Measurements from ENCODE around the gene SLC6A8. TPM values are rescaled to one million over a fixed set of nuclear protein-coding genes. Genes with fewer than 3 reads are reported as not detected.
"Not testable (repeated sequence)": the region's sequence is repeated elsewhere in the genome, so short reads cannot be mapped to it uniquely, and the experiment has no call there.

Gene SLC6A8
- total RNA-seq, 1 experiment from 2014 or later = 42.0 TPM

DNA sequence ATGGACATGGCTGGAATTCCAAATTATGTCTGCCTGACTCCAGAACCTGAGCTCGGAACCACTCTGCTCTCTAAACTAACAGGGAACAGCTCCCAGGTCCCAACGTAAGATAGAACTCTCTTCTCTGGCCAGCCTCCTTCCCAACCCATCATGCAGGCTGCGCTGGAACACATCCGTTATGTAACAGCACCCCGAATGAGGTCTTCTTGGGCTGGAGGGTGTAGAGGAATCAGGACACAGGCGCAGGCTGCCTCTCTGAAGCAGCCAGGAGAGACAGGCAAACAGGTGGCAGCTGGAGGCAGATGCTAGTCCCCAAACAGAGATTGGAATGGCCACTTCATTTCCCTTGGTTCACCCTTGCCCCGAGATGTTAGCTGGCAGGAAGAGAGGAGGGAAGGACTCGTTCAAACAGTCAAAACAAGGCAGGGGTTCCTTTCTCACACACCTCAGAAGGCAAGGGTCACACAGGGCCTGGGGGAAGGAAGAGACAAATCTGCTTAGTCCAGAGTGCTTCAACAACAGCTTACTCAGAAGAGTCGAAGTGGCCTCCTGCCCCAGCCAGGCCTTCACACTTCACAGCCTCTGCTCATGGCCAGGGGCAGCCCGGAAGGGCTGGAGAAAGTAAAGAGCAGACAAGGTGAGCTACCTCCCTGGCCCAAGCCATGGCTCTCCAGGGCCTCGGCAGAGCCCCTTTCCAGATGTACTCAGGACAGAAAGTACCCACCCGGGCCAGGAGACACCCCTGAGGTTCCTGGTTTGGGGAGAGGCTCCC is 17.1 kb downstream of the SLC6A8 start:
- not testable (repeated sequence) for DNase-seq (ENCODE audit: extremely low read depth, low read depth)

DNA sequence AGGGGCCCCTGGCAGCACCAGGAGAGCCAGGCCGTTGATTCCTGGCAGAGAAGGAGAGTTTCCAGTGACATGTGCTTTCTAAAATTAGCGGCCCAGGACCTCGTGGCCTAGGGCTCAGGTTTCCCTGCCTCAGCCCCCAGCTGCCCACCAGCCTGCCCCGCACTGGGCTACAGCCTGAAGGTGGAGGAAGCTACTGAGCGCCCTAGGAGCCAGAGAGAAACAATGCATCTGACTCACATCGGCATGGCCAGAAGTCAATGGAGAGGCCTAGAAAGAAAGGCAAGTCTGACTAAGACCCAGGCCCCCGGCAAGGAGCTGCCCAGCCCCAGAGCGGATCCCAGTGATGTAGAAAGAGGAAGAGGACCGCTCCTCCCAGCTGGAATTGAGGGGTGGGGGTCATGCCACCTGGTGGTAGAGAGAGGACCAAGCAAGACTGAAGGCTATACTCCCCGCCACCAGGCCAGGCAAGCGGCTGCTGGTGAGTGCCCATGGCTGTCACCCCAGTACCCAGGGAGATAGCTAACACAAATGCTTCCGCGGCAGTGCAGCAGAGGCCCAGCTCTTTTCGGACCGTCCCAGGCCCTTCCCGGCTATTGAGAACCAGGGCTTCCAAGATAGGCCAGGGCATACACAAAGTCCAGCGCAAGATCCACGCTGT is 17.8 kb downstream of the SLC6A8 start:
- DNase-seq (ENCODE audit: extremely low read depth, low read depth) = not testable (repeated sequence)

DNA sequence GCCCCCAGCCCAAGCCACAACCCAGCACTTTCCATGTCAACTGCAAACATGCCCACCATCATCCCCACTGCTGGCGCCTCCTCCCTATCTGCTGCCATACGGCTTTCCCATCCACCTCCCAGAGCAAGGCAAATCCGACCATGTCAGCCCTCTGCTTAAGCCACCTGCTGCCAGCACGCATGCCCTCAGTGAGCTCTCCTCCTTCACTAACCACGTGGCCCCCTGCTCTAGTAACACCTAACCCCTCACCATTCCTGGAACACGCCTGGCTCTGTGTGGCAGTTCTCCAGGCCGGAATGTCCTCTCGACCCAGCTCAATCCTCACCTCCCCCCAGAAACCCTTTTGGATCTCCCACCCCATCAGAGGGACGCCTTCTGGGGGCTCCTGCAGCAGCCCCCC is 19.1 kb downstream of the SLC6A8 start:
- DNase-seq (ENCODE audit: extremely low read depth, low read depth) = no peak

DNA sequence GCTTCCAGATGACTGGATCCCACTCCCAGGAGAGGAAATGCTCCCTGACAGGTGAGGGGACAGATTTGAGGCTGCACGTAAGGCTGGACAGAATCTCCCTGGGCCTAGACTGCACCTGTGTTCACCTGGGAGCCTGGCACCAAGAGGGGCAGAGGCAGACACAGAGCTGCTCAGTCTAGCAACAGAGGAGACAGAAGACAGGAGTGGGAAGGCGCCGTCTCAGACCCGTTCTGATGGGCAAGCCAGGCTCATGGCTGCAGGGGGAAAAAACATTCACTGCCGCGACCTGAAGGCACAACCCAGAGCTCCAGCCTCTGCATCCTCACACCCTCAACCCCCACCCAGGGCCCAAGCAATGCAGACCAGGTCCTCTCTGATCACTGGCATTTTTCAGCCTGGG is 19.7 kb downstream of the SLC6A8 start:
- DNase-seq (ENCODE audit: extremely low read depth, low read depth) = no peak

DNA sequence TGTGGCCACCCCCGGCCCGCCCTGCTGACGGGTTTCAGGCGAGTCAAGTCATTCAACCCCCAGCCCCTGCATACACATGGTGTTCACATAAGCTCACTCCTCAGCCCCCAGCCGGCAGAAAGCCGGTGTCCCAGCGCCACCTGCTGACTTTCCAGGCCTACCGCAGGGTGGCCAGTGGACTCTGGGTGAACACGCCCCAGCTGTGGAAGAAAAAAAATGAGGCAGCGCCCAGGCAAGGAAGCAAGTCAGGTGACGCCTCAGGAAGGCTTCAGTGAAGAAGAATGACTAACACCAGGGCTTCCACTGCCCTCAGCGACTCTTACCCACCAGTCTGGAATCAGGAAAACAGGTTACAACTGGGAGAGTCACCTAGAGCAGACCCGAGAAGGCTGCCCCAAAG is 20.7 kb downstream of the SLC6A8 start:
- DNase-seq (ENCODE audit: extremely low read depth, low read depth) = peak; percentile 70

DNA sequence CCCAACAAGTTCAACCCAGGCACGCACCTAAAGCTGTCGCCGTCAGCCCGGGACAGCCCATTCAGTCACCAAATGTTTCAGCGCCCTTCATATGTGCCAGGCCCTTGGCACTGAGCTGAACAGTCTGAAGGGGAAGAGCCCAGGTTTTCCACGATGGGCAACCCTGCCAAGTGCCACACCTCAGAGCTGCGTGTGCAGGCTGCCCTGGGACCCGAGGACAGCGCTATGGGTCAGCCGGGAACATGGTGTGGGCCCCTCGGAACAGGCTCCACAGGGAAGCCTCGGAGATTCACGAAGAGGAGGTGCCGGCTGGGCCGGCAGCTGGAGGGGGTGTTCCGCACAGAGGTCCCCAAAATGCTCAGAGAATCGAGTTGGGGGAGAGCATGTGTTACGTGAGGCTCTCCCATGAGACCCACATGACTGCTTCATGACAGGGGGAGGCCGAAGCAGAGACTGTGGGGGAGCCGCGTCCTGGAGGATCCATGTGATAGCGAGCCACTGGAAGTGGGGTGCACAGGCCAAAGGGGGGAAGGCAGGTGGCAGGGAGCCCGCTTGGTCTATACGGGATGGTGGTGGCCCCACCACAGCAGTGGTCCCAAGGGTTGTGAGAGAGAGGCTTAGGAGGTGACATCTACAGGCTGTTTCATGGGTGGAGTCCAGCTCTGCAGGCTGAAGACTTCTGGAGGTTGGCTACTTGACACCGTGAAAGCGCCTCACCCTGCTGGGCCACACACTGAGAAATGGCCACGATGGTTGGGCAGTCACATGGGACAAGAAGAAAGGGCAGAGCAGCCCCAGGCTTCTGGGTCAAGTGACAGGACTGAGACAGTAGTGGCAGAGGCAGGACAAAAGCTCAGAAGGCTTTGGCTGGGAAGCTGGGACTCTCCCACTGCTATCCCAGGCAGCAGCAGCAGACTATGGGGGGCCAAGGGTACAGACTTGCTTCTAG is 22.3 kb downstream of the SLC6A8 start:
- no peak for DNase-seq (ENCODE audit: extremely low read depth, low read depth)

DNA sequence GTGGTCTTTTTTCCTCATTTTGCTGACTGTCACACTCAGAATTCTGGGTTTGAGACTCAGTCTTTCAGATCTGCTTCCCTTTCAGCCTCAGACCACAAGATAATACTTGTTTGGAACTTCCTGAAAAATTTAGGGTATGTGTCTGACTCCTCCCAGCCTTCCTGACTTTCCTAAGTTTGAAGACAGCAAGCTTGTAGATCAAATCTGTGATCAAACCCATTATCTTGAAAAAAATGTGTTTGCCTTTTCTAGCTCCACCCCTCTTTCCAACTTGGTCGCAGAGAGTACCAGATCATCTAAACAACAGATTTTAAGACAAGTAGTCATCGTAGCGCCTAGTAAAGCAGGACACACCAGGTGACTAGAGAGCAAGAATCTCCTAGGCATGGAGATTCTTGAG is 26.5 kb downstream of the SLC6A8 start:
- DNase-seq (ENCODE audit: extremely low read depth, low read depth) = no peak

DNA sequence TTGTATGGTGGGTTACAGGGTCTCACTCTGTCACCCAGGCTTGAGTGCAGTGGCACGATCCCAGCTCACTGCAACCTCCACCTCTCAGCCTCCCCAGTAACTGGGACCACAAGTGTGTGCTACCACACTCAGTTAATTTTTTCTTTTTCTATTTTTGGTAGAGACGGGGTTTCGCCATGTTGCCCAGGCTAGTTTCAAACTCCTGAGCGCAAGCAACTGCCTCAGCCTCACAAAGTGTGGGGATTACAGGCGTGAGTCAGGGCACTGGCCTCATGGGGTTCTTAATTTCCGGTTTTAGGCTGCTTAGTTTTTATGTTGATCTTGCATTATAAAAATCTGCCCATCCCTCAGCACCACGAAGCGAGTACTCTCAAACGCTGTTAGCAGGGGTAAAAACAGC is 29.7 kb downstream of the SLC6A8 start:
- no peak for DNase-seq (ENCODE audit: extremely low read depth, low read depth)

DNA sequence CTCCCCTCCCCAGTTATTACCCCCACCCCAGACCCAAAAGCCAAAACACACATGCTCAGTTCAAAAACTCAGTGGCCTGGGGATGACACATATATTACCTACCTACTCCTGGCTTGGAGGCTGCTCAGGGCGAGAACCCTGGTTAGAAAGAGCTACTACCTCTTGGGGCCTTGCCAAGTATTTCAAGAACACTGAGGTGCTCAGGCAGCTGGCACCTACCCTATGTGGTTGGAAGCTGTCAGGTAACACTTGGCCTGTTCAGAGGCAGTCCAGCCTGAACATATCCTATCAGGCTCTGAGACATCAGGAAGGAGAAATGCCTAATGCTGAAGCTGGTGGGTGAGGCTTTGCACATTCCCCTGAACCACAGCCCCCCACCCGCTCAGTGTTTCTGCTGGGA is 31.5 kb downstream of the SLC6A8 start:
- DNase-seq (ENCODE audit: extremely low read depth, low read depth) = no peak

DNA sequence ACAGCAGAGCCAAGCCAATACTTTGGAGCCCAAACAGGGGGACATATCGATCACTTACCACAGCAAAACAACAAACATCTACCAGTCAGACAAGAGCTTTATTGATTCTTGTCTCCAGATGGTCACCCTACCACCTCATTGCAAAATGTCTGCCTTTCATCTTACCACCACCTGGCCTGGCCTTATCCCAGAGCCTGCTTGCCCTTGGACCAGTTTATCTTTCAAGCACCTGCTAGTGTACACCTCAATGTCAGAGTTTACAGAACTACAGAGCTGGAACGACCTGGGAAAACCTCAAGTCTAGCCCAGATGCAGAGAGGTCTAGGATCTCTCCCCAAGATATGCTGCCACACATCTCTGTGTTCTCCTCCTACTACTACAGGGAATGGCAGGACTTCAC is 32.0 kb downstream of the SLC6A8 start:
- no peak for DNase-seq (ENCODE audit: extremely low read depth, low read depth)

DNA sequence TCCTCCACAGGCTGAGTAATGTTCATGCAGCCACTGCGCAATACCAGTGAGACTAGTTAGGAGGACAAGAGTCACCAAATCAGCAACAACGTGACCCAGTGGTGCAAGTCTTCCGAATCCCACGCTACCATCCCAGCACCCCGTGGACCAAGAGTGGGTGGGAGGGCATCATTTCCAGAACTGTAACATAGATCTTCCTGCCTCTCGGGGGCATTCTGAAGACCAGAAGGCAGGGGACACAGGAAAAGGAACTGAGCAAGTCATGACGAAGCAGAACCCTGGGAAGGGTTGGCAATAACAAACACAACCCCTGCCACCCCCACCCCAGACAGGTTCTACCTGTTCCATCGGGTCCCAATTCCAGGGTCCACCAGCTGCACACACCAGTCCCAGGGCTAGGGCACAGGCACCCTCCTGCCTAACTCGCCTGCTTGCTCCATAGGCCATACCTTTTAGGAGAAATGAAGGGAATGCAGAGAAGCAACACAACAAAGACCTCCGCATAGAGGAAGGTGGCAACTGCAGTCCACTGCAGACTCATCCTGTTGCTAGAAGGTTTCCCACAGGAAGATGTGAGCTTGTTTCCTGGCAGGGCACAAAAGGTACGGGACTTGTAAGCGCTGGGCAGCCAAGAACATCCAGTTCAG is 35.1 kb downstream of the SLC6A8 start:
- no peak for DNase-seq (ENCODE audit: extremely low read depth, low read depth)

DNA sequence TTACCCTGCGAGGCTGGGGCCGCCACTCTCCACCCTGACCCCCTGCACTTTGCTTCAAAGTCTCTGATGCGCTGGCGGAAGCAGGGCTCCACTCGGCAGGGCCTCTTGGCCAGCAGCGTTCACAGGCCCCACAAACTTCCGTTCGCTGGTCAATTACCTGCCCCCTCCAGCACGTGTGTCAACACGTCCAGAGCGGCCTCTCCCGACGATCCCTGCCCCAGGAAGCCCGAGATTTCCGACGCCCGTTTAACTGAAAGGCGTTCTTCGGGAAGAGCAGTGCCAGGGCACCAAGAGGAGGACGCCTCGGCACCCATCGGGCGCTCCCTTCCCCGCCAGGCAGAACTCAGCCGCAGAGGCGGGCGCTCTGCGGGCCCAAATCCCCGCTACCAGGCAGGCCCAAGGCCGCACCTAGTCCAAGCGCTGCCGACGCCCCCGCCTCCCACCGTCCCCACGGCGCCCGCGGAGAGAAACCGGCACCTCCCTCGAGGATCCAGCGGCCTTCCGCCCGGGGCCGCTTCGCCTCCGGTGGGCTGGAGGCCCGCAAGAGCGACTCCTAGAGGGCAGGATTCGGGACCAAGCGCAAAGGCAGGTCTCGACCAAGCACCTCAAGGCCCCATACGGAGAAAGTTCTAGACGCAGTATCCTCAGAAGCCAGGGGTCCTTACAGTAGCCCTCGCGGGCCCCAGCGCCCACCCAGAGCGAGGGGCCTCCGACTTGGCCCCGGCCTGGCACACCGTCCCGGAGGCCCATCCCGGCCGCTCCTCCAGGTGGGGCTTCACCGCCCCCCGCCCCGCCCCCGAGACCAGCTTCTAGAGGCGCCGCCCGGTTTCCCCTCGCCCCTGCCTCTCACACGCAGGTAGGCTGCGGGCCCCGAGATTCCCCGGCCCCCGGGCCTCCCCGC is 35.9 kb downstream of the SLC6A8 start:
- DNase-seq (ENCODE audit: extremely low read depth, low read depth) = no peak

DNA sequence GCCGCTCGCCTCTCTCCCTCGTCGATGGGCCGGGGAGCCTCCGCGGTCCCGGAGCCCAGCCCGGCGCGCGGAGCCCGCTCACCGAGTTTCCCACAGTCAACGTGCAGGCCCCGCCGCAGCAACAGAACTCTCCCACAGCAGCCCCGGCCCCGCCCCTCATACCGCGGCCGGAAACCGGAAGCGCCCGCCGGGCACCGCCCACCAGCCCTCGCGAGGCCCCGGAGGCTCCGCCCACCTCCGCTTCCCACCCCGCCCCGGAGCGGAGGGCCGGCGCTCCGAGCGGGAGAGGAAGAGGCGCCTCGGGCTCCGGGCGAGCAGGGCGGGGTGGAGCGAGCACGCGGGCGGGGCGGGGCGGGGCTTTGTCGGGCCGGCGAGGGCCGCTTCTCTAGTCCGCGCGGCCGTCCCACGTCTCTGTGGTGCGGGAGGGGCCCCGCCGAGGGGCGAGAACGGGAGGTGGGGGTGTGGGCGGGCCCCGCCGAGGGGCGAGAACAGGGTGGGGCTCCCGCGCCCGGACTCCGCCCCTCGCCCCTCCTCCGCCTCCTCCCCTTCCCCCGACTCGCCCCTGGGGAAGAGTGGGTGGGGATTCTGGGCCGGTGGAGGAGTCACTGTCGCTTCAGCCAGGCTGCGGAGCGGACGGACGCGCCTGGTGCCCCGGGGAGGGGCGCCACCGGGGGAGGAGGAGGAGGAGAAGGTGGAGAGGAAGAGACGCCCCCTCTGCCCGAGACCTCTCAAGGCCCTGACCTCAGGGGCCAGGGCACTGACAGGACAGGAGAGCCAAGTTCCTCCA is 36.7 kb downstream of the SLC6A8 start, which contains the start of the genes ABCD1 and BCAP31:
TSS of gene ABCD1 (plus strand) at position 605 of the 787 bp plus-strand sequence. CDS start 411 bp downstream, outside the sequence.
TSS of gene BCAP31 (minus strand) at position 136 of the 787 bp plus-strand sequence. CDS start 1,143 bp downstream, outside the sequence.
- DNase-seq (ENCODE audit: extremely low read depth, low read depth) = peak; percentile 90

DNA sequence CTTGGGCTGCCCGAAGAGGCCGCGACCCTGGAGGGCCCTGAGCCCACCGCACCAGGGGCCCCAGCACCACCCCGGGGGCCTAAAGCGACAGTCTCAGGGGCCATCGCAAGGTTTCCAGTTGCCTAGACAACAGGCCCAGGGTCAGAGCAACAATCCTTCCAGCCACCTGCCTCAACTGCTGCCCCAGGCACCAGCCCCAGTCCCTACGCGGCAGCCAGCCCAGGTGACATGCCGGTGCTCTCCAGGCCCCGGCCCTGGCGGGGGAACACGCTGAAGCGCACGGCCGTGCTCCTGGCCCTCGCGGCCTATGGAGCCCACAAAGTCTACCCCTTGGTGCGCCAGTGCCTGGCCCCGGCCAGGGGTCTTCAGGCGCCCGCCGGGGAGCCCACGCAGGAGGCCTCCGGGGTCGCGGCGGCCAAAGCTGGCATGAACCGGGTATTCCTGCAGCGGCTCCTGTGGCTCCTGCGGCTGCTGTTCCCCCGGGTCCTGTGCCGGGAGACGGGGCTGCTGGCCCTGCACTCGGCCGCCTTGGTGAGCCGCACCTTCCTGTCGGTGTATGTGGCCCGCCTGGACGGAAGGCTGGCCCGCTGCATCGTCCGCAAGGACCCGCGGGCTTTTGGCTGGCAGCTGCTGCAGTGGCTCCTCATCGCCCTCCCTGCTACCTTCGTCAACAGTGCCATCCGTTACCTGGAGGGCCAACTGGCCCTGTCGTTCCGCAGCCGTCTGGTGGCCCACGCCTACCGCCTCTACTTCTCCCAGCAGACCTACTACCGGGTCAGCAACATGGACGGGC is 37.5 kb downstream of the SLC6A8 start:
- no peak for DNase-seq (ENCODE audit: extremely low read depth, low read depth)

DNA sequence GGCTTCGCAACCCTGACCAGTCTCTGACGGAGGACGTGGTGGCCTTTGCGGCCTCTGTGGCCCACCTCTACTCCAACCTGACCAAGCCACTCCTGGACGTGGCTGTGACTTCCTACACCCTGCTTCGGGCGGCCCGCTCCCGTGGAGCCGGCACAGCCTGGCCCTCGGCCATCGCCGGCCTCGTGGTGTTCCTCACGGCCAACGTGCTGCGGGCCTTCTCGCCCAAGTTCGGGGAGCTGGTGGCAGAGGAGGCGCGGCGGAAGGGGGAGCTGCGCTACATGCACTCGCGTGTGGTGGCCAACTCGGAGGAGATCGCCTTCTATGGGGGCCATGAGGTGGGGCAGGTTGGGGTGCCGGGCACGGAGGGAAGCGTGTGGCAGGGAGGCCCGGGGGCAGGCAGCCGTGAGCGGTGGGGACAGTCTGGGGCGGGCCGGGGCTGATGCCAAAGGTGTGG is 38.1 kb downstream of the SLC6A8 start:
- DNase-seq (ENCODE audit: extremely low read depth, low read depth) = no peak

DNA sequence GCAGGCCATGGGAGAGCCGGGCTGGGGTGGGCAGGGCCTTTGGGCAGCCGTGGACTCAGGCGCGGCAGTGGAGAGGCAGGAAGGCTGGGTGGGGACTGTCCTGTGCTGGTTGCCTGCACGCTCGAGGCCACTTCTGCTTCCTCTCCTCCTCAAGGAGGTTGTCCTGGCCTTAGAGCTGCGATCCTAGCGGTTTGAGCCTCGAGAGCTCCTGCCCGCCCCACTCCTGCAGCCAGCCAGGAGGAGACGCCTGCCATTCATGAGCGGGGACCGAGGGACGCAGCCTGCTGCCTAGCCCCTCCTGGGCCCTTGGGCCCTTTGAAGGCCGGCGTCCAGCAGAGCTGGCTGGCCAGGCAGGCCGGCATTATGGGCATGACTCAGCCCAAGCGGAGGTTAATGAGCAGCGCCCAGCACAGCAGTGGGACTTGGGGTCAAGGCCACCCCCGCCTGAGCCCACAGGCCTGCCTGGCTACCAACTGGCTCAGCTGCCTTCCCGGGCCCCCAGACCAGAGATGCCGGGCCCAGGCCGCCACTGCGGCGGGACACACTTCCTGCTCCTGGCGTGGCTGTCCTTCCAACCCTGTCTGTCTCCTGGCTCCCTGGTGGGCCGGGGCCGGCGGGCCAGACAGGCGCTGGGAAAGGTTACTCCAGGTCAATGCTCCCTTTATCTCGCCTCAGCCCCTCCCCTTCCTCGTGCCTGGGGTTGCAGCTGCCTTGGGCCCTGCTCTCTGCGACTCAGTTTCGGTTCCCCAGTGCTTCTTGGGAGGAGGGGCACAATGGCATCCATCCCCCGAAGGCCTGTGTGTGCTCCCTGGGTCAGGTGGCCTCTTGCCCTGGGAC is 38.8 kb downstream of the SLC6A8 start:
- DNase-seq (ENCODE audit: extremely low read depth, low read depth) = no peak
